HepG2 (cell line): ENCODE measurements around the gene MYH9. TPM values are rescaled to one million over a fixed set of nuclear protein-coding genes. Genes with fewer than 3 reads are reported as not detected.

ENCODE experiments used
- HDAC1 ChIP-seq: sonication (generic); formaldehyde crosslinking; IDR thresholded peaks from 2 replicates; pipeline ENCODE4 v1.5.1; 2020; ENCODE audit warnings: mild to moderate bottlenecking, missing genetic modification reagents
- MAFF ChIP-seq: IDR thresholded peaks from 2 replicates; pipeline ENCODE4 v1.6.1; 2011; ENCODE audit warnings: low read depth, low read length, improper control_type of control experiment
- MED8 ChIP-seq: sonication (generic); formaldehyde crosslinking; IDR thresholded peaks from 2 replicates; pipeline ENCODE4 v1.8.1; 2023; ENCODE audit warnings: mild to moderate bottlenecking, missing genetic modification reagents; ENCODE audit not compliant: insufficient replicate concordance
- MXI1 ChIP-seq: IDR thresholded peaks from 3 replicates; pipeline ENCODE4 v1.6.1; 2012; ENCODE audit warnings: low read depth, low read length, inconsistent platforms, borderline replicate concordance
- NONO ChIP-seq, 2 experiments: fragments of 450-650 bp in 1 of 2; sonication (generic) in 1 of 2; formaldehyde crosslinking in 1 of 2; IDR thresholded peaks in 1 of 2; conservative IDR thresholded peaks in 1 of 2; 2 replicates each; pipeline versions ENCODE4 v1.6.1 to v1.8.0; 2017 to 2022; ENCODE audit warnings: mild to moderate bottlenecking in 1 of 2, missing genetic modification reagents in 1 of 2, moderate library complexity in 1 of 2
- SNAI1 ChIP-seq: sonication (generic); formaldehyde crosslinking; IDR thresholded peaks from 2 replicates; pipeline ENCODE4 v1.5.0; 2020; ENCODE audit warnings: mild to moderate bottlenecking, missing genetic modification reagents, borderline replicate concordance
- ZNF207 ChIP-seq: fragments of 450-650 bp; IDR thresholded peaks from 2 replicates; pipeline ENCODE4 v1.6.1; 2016; ENCODE audit warnings: antibody characterized with exemption, borderline replicate concordance
- ZNF343 ChIP-seq: sonication (generic); formaldehyde crosslinking; IDR thresholded peaks from 2 replicates; pipeline ENCODE4 v1.4.0; 2020; ENCODE audit warnings: mild to moderate bottlenecking, missing genetic modification reagents
- ZNF441 ChIP-seq: sonication (generic); formaldehyde crosslinking; IDR thresholded peaks from 2 replicates; pipeline ENCODE4 v1.7.0; 2021; ENCODE audit warnings: missing genetic modification reagents, borderline replicate concordance
- ZNF564 ChIP-seq: sonication (generic); formaldehyde crosslinking; IDR thresholded peaks from 2 replicates; pipeline ENCODE4 v1.8.1; 2023; ENCODE audit warnings: mild to moderate bottlenecking, missing genetic modification reagents
- ZNF687 ChIP-seq: sonication (generic); formaldehyde crosslinking; IDR thresholded peaks from 2 replicates; pipeline ENCODE4 v1.5.1; 2020; ENCODE audit warnings: mild to moderate bottlenecking, missing genetic modification reagents, moderate library complexity
- ZNF792 ChIP-seq: IDR thresholded peaks from 2 replicates; pipeline ENCODE4 v1.6.1; 2016
- ZSCAN12 ChIP-seq: sonication (generic); formaldehyde crosslinking; IDR thresholded peaks from 2 replicates; pipeline ENCODE4 v1.9.0; 2021; ENCODE audit warnings: mild to moderate bottlenecking, missing genetic modification reagents
- polyA plus RNA-seq, 8 experiments: library from polyadenylated mRNA; depleted of rRNA in 3 of 8; stranded (reverse) in 7 of 8; unstranded in 1 of 8; fragments of >200 nt; fragmentation: Illumina TruSeq in 4 of 8; extraction: Trizol in 4 of 8; gene quantifications; 2 replicates each; pipeline versions ENCODE4 v1.2.1 to v1.2.3, GENCODE V29; 2011 to 2016; ENCODE audit warnings: low read depth in 4 of 8, missing spikeins in 1 of 8, mixed read lengths in 1 of 8; ENCODE audit not compliant: insufficient read depth in 1 of 8
- total RNA-seq, 5 experiments: library from RNA; depleted of rRNA; stranded (reverse); fragments of >200 nt; fragmentation: Illumina TruSeq; extraction: Trizol; gene quantifications; 2 replicates each; pipeline ENCODE4 v1.2.3, GENCODE V29; 2016; ENCODE audit warnings: low read depth in 1 of 5
- TF ChIP-seq, protein P1 (sequence below): sonication (generic); formaldehyde crosslinking; IDR thresholded peaks from 2 replicates; pipeline ENCODE4 v1.5.0; 2020; ENCODE audit warnings: mild to moderate bottlenecking, missing genetic modification reagents
- TF ChIP-seq, protein P2 (sequence below): sonication (generic); formaldehyde crosslinking; IDR thresholded peaks from 2 replicates; pipeline ENCODE4 v1.5.1; 2020; ENCODE audit warnings: mild to moderate bottlenecking, missing genetic modification reagents, borderline replicate concordance
- TF ChIP-seq, protein P3 (sequence below): sonication (generic); formaldehyde crosslinking; IDR thresholded peaks from 2 replicates; pipeline ENCODE4 v1.4.0; 2020; ENCODE audit warnings: missing genetic modification reagents; ENCODE audit errors: not compliant biosample characterization

The MYH9 gene
- total and polyA plus RNA-seq, 2 of the 13 experiments (the other 11 are each of a cell fraction or from before 2014, with no cell fraction given), result 50.7 to 98.5 TPM

- TF ChIP-seq, protein P1, sequence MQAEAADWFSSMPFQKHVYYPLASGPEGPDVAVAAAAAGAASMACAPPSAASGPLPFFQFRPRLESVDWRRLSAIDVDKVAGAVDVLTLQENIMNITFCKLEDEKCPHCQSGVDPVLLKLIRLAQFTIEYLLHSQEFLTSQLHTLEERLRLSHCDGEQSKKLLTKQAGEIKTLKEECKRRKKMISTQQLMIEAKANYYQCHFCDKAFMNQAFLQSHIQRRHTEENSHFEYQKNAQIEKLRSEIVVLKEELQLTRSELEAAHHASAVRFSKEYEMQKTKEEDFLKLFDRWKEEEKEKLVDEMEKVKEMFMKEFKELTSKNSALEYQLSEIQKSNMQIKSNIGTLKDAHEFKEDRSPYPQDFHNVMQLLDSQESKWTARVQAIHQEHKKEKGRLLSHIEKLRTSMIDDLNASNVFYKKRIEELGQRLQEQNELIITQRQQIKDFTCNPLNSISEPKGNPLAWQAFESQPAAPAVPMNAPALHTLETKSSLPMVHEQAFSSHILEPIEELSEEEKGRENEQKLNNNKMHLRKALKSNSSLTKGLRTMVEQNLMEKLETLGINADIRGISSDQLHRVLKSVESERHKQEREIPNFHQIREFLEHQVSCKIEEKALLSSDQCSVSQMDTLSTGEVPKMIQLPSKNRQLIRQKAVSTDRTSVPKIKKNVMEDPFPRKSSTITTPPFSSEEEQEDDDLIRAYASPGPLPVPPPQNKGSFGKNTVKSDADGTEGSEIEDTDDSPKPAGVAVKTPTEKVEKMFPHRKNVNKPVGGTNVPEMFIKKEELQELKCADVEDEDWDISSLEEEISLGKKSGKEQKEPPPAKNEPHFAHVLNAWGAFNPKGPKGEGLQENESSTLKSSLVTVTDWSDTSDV (CRISPR knock-in tag), result no peak
- TF ChIP-seq, protein P2, sequence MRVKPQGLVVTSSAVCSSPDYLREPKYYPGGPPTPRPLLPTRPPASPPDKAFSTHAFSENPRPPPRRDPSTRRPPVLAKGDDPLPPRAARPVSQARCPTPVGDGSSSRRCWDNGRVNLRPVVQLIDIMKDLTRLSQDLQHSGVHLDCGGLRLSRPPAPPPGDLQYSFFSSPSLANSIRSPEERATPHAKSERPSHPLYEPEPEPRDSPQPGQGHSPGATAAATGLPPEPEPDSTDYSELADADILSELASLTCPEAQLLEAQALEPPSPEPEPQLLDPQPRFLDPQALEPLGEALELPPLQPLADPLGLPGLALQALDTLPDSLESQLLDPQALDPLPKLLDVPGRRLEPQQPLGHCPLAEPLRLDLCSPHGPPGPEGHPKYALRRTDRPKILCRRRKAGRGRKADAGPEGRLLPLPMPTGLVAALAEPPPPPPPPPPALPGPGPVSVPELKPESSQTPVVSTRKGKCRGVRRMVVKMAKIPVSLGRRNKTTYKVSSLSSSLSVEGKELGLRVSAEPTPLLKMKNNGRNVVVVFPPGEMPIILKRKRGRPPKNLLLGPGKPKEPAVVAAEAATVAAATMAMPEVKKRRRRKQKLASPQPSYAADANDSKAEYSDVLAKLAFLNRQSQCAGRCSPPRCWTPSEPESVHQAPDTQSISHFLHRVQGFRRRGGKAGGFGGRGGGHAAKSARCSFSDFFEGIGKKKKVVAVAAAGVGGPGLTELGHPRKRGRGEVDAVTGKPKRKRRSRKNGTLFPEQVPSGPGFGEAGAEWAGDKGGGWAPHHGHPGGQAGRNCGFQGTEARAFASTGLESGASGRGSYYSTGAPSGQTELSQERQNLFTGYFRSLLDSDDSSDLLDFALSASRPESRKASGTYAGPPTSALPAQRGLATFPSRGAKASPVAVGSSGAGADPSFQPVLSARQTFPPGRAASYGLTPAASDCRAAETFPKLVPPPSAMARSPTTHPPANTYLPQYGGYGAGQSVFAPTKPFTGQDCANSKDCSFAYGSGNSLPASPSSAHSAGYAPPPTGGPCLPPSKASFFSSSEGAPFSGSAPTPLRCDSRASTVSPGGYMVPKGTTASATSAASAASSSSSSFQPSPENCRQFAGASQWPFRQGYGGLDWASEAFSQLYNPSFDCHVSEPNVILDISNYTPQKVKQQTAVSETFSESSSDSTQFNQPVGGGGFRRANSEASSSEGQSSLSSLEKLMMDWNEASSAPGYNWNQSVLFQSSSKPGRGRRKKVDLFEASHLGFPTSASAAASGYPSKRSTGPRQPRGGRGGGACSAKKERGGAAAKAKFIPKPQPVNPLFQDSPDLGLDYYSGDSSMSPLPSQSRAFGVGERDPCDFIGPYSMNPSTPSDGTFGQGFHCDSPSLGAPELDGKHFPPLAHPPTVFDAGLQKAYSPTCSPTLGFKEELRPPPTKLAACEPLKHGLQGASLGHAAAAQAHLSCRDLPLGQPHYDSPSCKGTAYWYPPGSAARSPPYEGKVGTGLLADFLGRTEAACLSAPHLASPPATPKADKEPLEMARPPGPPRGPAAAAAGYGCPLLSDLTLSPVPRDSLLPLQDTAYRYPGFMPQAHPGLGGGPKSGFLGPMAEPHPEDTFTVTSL (CRISPR knock-in tag), result peak; percentile 56; the same call in 1 of the 2 replicates
- TF ChIP-seq NONO (IDR thresholded peaks at IDR 0.05) (no peak), NONO (CRISPR knock-in tag; conservative IDR thresholded peaks at IDR 0.05) (no peak), ZSCAN12 (CRISPR knock-in tag) (no peak), HDAC1 (CRISPR knock-in tag) (peak; percentile 93), MED8 (CRISPR knock-in tag) (peak; percentile 51), ZNF207 (no peak), SNAI1 (CRISPR knock-in tag) (0 out of 2 replicates have a peak, but pooled peaks have one; percentile 35), MXI1 (peak; percentile 83; the same call in 1 of the 3 replicates), ZNF441 (CRISPR knock-in tag) (no peak), ZNF564 (CRISPR knock-in tag) (no peak; the same call in 1 of the 2 replicates), ZNF792 (CRISPR knock-in tag) (peak; percentile 12; the same call in 1 of the 2 replicates), ZNF687 (peak; percentile 83; the same call in 1 of the 2 replicates), MAFF (no peak), ZNF343 (CRISPR knock-in tag) (no peak)
- TF ChIP-seq, protein P3, sequence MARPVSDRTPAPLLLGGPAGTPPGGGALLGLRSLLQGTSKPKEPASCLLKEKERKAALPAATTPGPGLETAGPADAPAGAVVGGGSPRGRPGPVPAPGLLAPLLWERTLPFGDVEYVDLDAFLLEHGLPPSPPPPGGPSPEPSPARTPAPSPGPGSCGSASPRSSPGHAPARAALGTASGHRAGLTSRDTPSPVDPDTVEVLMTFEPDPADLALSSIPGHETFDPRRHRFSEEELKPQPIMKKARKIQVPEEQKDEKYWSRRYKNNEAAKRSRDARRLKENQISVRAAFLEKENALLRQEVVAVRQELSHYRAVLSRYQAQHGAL (CRISPR knock-in tag), result no peak
These were observed 44.1 kb downstream of the MYH9 start (continued) for GRCh38 chr22:36343720-36344105.
